Liver (tissue), 9 donors: Measurements from ENCODE around the gene PCDHGC5. TPM values are rescaled to one million over a fixed set of nuclear protein-coding genes. Genes with fewer than 3 reads are reported as not detected.

Experiments
- DNase-seq: peaks from one replicate; pipeline ENCODE4 v3.0.0-alpha.2; 2017; ENCODE audit warnings: low spot score
- H3K27ac ChIP-seq, 2 donors: one replicate each; pipeline ENCODE4 v1.7.0; 2013; ENCODE audit warnings: inconsistent platforms in 2 of 2, low read length in 2 of 2, control low read depth in 1 of 2, low read depth in 1 of 2, mild to moderate bottlenecking in 1 of 2
- H3K27me3 ChIP-seq, 4 donors: one replicate each; pipeline versions ENCODE4 v1.6.1 to v1.7.0; 2013; ENCODE audit warnings: low read length in 3 of 4, inconsistent platforms in 1 of 4, mild to moderate bottlenecking in 1 of 4, moderate library complexity in 1 of 4; ENCODE audit not compliant: control insufficient read depth in 4 of 4, insufficient read depth in 4 of 4
- H3K36me3 ChIP-seq, 4 donors: one replicate each; pipeline versions ENCODE4 v1.6.1 to v1.7.0; 2013; ENCODE audit warnings: low read length in 3 of 4, mild to moderate bottlenecking in 3 of 4, low read depth in 1 of 4, moderate library complexity in 1 of 4; ENCODE audit not compliant: control insufficient read depth in 4 of 4, insufficient read depth in 3 of 4
- H3K4me1 ChIP-seq, 4 donors: one replicate each; pipeline versions ENCODE4 v1.6.1 to v1.7.0; 2013; ENCODE audit warnings: low read length in 3 of 4, mild to moderate bottlenecking in 3 of 4, moderate library complexity in 1 of 4; ENCODE audit not compliant: control insufficient read depth in 4 of 4, insufficient read depth in 4 of 4
- H3K4me3 ChIP-seq, 3 donors: one replicate each; pipeline versions ENCODE4 v1.6.1 to v1.7.0; 2013; ENCODE audit warnings: low read length in 3 of 3, control low read depth in 1 of 3, low read depth in 1 of 3, mild to moderate bottlenecking in 1 of 3
- H3K9ac ChIP-seq, 2 donors: one replicate each; pipeline ENCODE4 v1.7.0; 2013; ENCODE audit warnings: low read length in 2 of 2, mild to moderate bottlenecking in 2 of 2, moderate library complexity in 2 of 2, control low read depth in 1 of 2, low read depth in 1 of 2
- H3K9me3 ChIP-seq, 4 donors: one replicate each; pipeline versions ENCODE4 v1.6.1 to v1.7.0; 2013; ENCODE audit warnings: low read length in 3 of 4; ENCODE audit not compliant: control insufficient read depth in 4 of 4
- EGR1 ChIP-seq, 2 donors: IDR thresholded peaks; 2 replicates each; pipeline ENCODE4 v1.6.1; 2016 to 2018; ENCODE audit warnings: antibody characterized with exemption in 2 of 2, low read depth in 2 of 2
- FOXA1 ChIP-seq: IDR thresholded peaks from 2 replicates; pipeline ENCODE4 v1.6.1; 2016; ENCODE audit warnings: antibody characterized with exemption
- FOXA2 ChIP-seq: IDR thresholded peaks from 2 replicates; pipeline ENCODE4 v1.6.1; 2016; ENCODE audit warnings: antibody characterized with exemption
- GABPA ChIP-seq, 2 donors: IDR thresholded peaks in 1 of 2; conservative IDR thresholded peaks in 1 of 2; 2 replicates each; pipeline ENCODE4 v1.6.1; 2016; ENCODE audit warnings: antibody characterized with exemption in 2 of 2, mild to moderate bottlenecking in 1 of 2, moderate library complexity in 1 of 2
- HNF4A ChIP-seq, 2 donors: conservative IDR thresholded peaks; 2 replicates each; pipeline ENCODE4 v1.6.1; 2016; ENCODE audit warnings: antibody characterized with exemption in 2 of 2, mild to moderate bottlenecking in 2 of 2
- JUND ChIP-seq, 2 donors: IDR thresholded peaks; 2 replicates each; pipeline ENCODE4 v1.6.1; 2016; ENCODE audit warnings: antibody characterized with exemption in 2 of 2
- NR2F2 ChIP-seq: IDR thresholded peaks from 2 replicates; pipeline ENCODE4 v1.6.1; 2016; ENCODE audit warnings: antibody characterized with exemption
- RAD21 ChIP-seq, 2 donors: IDR thresholded peaks; 2 replicates each; pipeline ENCODE4 v1.6.1; 2016; ENCODE audit warnings: antibody characterized with exemption in 2 of 2, mild to moderate bottlenecking in 2 of 2
- RXRA ChIP-seq, 2 donors: IDR thresholded peaks; 2 replicates each; pipeline ENCODE4 v1.6.1; 2017 to 2018; ENCODE audit warnings: antibody characterized with exemption in 2 of 2, mild to moderate bottlenecking in 1 of 2
- SP1 ChIP-seq: IDR thresholded peaks from 2 replicates; pipeline ENCODE4 v1.6.1; 2018; ENCODE audit warnings: antibody characterized with exemption, mild to moderate bottlenecking
- TAF1 ChIP-seq: conservative IDR thresholded peaks from 2 replicates; pipeline ENCODE4 v1.6.1; 2016; ENCODE audit warnings: antibody characterized with exemption, mild to moderate bottlenecking
- YY1 ChIP-seq: IDR thresholded peaks from 2 replicates; pipeline ENCODE4 v1.6.1; 2016; ENCODE audit warnings: antibody characterized with exemption, mild to moderate bottlenecking
- WGBS: extraction: QIAGEN DNeasy Blood & Tissue Kit; methylation state at CpG from one replicate; pipeline ENCODE4 v1.1.7; 2013; 5-methylcytosine and 5-hydroxymethylcytosine counted together
- polyA plus RNA-seq, 2 donors: library from polyadenylated mRNA; stranded (reverse) in 1 of 2; unstranded in 1 of 2; fragments of 200-250 nt in 1 of 2; fragments of >200 nt in 1 of 2; fragmentation: Nextera tagmentation in 1 of 2; extraction: Ambion mirVana in 1 of 2; gene quantifications; one replicate each; pipeline versions ENCODE4 v1.2.1 to v1.2.3, GENCODE V29; 2013 to 2015
- total RNA-seq, 2 donors: library from RNA; depleted of rRNA; stranded (reverse); fragments of >200 nt; gene quantifications; one replicate each; pipeline ENCODE4 v1.2.3, GENCODE V29; 2014
- TF ChIP-seq, protein P1 (sequence below): IDR thresholded peaks from 2 replicates; pipeline ENCODE4 v1.6.1; 2016; ENCODE audit warnings: antibody characterized with exemption
- TF ChIP-seq, protein P2 (sequence below): IDR thresholded peaks from 2 replicates; pipeline ENCODE4 v1.6.1; 2016; ENCODE audit warnings: antibody characterized with exemption
- TF ChIP-seq, protein P3 (sequence below): IDR thresholded peaks from 2 replicates; pipeline ENCODE4 v1.6.1; 2016; ENCODE audit warnings: antibody characterized with exemption
- TF ChIP-seq, protein P4 (sequence below): IDR thresholded peaks from 2 replicates; pipeline ENCODE4 v1.6.1; 2016; ENCODE audit warnings: antibody characterized with exemption, mild to moderate bottlenecking
- TF ChIP-seq, protein P5 (sequence below): fragments of 150-350 bp; IDR thresholded peaks from 2 replicates; pipeline ENCODE4 v1.5.1; 2017; ENCODE audit warnings: improper control_type of control experiment, low read depth, low read length; ENCODE audit not compliant: missing input control
- donor health status: healthy.
- donor health status: healthy.
- donor health status: healthy.
- donor health status: healthy.
- donor health status: healthy.

PCDHGC5 gene
- total and polyA plus RNA-seq, 4 donors = 0.02 to 1.1 (median 0.19) TPM; not detected in 1

DNA sequence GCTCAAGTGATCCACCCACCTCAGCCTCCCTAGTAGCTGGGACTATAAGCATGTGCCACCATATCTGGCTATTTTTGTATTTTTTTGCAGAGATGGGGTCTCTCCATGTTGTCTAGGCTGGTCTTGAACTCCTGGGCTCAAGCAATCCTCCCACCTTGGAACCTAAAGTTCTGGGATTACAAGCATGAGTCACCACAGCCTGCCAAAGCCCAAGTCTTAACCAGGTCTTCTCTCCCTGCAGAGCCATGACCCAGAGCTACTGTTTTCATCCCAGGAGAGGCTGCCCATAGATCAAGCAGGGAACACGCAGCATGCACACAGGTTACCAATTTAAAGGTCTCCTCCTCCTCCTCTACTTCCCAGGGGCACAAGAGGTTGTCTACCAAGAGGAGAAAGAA lies 29.7 kb downstream of the PCDHGC5 start:
- H3K4me1 ChIP-seq = peaks cover 0 to 7% (median 2%) of the 10 kb centered on the region in 4 donors
- H3K27ac ChIP-seq = no peak overlapping the region
- H3K36me3 ChIP-seq = peaks cover 17 to 63% (median 55%) of the 10 kb centered on the region in 4 donors
- TF ChIP-seq, protein P1, sequence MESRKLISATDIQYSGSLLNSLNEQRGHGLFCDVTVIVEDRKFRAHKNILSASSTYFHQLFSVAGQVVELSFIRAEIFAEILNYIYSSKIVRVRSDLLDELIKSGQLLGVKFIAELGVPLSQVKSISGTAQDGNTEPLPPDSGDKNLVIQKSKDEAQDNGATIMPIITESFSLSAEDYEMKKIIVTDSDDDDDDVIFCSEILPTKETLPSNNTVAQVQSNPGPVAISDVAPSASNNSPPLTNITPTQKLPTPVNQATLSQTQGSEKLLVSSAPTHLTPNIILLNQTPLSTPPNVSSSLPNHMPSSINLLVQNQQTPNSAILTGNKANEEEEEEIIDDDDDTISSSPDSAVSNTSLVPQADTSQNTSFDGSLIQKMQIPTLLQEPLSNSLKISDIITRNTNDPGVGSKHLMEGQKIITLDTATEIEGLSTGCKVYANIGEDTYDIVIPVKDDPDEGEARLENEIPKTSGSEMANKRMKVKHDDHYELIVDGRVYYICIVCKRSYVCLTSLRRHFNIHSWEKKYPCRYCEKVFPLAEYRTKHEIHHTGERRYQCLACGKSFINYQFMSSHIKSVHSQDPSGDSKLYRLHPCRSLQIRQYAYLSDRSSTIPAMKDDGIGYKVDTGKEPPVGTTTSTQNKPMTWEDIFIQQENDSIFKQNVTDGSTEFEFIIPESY = no peak
- TF ChIP-seq, protein P2, sequence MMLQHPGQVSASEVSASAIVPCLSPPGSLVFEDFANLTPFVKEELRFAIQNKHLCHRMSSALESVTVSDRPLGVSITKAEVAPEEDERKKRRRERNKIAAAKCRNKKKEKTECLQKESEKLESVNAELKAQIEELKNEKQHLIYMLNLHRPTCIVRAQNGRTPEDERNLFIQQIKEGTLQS = no peak
- TF ChIP-seq EGR1 (IDR thresholded peaks at IDR 0.05; ENCODE audit: low read depth in 2 of 2) (no peak), YY1 (no peak), JUND (IDR thresholded peaks at IDR 0.05) (no peak), FOXA1 (no peak), FOXA2 (no peak), NR2F2 (no peak), RXRA (IDR thresholded peaks at IDR 0.05) (no peak), RAD21 (IDR thresholded peaks at IDR 0.05) (no peak), SP1 (no peak), HNF4A (conservative IDR thresholded peaks at IDR 0.05) (no peak), GABPA (IDR thresholded peaks at IDR 0.05 in 1 of 2, conservative IDR thresholded peaks at IDR 0.05 in 1 of 2) (no peak), TAF1 (no peak)
- TF ChIP-seq, protein P3, sequence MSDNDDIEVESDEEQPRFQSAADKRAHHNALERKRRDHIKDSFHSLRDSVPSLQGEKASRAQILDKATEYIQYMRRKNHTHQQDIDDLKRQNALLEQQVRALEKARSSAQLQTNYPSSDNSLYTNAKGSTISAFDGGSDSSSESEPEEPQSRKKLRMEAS = no peak
- TF ChIP-seq, protein P4, sequence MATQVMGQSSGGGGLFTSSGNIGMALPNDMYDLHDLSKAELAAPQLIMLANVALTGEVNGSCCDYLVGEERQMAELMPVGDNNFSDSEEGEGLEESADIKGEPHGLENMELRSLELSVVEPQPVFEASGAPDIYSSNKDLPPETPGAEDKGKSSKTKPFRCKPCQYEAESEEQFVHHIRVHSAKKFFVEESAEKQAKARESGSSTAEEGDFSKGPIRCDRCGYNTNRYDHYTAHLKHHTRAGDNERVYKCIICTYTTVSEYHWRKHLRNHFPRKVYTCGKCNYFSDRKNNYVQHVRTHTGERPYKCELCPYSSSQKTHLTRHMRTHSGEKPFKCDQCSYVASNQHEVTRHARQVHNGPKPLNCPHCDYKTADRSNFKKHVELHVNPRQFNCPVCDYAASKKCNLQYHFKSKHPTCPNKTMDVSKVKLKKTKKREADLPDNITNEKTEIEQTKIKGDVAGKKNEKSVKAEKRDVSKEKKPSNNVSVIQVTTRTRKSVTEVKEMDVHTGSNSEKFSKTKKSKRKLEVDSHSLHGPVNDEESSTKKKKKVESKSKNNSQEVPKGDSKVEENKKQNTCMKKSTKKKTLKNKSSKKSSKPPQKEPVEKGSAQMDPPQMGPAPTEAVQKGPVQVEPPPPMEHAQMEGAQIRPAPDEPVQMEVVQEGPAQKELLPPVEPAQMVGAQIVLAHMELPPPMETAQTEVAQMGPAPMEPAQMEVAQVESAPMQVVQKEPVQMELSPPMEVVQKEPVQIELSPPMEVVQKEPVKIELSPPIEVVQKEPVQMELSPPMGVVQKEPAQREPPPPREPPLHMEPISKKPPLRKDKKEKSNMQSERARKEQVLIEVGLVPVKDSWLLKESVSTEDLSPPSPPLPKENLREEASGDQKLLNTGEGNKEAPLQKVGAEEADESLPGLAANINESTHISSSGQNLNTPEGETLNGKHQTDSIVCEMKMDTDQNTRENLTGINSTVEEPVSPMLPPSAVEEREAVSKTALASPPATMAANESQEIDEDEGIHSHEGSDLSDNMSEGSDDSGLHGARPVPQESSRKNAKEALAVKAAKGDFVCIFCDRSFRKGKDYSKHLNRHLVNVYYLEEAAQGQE = no peak
- TF ChIP-seq, protein P5, sequence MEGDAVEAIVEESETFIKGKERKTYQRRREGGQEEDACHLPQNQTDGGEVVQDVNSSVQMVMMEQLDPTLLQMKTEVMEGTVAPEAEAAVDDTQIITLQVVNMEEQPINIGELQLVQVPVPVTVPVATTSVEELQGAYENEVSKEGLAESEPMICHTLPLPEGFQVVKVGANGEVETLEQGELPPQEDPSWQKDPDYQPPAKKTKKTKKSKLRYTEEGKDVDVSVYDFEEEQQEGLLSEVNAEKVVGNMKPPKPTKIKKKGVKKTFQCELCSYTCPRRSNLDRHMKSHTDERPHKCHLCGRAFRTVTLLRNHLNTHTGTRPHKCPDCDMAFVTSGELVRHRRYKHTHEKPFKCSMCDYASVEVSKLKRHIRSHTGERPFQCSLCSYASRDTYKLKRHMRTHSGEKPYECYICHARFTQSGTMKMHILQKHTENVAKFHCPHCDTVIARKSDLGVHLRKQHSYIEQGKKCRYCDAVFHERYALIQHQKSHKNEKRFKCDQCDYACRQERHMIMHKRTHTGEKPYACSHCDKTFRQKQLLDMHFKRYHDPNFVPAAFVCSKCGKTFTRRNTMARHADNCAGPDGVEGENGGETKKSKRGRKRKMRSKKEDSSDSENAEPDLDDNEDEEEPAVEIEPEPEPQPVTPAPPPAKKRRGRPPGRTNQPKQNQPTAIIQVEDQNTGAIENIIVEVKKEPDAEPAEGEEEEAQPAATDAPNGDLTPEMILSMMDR = no peak
- no peak overlapping the region for H3K4me3 ChIP-seq
- WGBS = 100% methylated on average over 1 of the region's 1 CpG
- H3K9ac ChIP-seq = no peak overlapping the region
- no peaks in the 10 kb centered on the region for H3K9me3 ChIP-seq
- DNase-seq = no peak
- H3K27me3 ChIP-seq = no peaks in the 10 kb centered on the region
